GM18520 (cell line): Measurements from ENCODE around the gene GALK1.
A peak's percentile ranks its signal among the peaks of the same experiment; 100 is the strongest.
"Not testable (repeated sequence)": the region's sequence is repeated elsewhere in the genome, so short reads cannot be mapped to it uniquely, and the experiment has no call there.

ENCODE experiments used
- ATAC-seq: cut with Tn5 transposase; IDR thresholded peaks from one replicate; pipeline ENCODE4 v1.9.1; 2021; ENCODE audit not compliant: unreplicated experiment

The GALK1 gene

DNA sequence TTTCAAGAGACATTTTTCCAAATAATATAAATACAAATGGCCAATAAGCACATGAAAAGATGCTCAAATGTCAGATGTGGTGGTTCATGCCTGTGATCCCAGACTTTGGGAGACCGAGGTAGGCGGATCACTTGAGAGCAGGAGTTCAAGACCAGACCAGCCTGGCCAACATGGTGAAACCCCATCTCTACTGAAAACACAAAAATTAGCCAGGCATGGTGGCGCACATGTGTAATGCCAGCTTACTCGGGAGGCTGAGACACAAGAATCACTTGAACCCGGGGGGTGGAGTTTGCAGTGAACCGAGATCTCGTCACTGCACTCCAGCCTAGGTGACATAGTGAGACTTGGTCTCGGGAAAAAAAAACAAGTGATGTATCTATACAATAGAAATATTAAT is 2.9 kb upstream of the GALK1 start:
- no peak for ATAC-seq

- ATAC-seq, result no peak
Observed at GRCh38 chr17:75765981-75766380, 989 bp upstream of the GALK1 start.

- no peak for ATAC-seq
Observed at GRCh38 chr17:75764417-75764710, 628 bp downstream of the GALK1 start.

DNA sequence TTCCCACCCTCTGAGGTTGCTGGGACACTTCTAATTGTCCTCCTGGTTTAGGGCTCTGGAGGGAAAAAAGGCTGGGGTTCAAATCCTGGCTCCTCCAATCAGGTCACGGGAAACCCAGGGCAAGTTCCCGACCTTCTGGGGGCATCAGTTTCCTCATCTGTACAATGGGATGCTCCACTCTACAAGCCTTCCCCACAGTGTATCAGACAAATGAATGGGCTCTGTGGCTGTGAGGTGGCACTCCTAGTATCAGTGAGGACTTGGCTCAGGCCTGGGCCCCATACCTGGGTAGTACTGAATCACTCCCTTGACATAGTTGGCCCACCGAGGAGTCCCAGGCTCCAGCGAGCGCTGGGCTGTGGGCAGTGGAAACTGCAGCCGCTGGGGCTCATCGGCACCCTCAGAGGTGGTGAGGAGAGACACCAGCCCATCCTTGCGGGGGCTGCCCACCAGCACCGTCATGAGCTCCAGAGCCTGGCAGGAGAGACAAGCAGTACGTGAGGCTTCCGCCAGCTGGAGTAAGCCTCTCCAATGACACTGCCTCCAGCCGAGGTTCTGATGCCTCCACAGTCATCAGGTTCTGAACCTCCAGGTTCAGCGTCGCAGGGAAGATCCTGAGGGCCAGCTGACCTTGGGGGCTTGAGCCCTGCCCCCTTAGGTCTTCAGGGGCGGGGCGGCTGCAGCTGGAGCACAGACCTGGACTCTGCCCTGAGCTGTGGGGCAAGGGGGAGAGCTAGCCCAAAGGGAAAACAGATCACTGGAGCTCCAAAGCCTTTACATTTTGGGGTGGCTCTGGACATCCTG is 1.2 kb downstream of the GALK1 start:
- no peak for ATAC-seq

DNA sequence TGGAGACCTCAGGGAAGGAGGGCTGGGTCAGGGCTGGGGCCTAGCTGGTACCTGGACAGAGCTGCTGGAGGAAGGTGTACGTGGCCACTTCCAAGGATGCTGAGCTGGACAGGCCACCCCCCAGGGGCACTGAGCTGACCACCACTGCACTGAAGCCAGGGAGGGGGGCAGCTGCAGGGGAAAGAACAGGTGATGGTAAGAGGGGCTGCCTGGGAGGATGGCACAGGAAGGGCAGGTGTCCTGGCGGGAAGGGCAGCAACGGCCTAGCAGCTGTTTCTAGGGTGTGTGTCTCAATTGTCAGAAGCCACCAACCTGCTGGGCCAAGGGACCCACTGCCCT is 1.8 kb downstream of the GALK1 start:
- no peak for ATAC-seq

GRCh38 chr17:75762513-75763268 is 2.3 kb downstream of the GALK1 start:
- ATAC-seq, result no peak

DNA sequence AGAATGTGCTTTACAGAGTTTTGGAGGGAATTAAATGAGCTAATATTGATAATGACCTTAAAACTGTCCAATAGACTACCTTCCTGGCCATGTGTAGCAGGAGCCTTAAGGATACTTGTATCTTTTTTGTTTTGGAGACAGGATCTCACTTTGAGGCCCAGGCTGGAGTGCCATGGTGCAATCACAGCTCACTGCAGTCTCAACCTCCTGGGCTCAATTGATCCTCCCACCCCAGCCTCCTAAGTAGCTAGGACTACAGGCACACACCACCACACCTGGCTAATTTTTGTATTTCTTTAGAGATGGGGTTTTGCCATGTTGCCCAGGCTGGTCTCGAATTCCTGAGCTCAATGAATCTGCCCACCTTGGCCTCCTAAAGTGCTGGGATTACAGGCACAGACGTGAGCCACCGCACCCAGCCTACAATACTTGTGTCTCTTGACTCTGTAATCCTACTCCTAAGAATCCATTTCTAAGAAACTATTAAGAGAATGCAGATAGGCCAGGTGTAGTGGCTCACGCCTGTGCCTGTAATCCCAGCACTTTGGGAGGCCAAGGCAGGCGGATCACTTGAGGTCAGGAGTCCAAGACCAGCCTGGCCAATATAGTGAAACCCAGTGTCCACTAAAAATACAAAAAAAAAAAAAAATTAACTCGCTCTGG is 4.9 kb downstream of the GALK1 start:
- not testable (repeated sequence) for ATAC-seq

GRCh38 chr17:75759457-75759856 is 5.5 kb downstream of the GALK1 start:
- no peak for ATAC-seq

DNA sequence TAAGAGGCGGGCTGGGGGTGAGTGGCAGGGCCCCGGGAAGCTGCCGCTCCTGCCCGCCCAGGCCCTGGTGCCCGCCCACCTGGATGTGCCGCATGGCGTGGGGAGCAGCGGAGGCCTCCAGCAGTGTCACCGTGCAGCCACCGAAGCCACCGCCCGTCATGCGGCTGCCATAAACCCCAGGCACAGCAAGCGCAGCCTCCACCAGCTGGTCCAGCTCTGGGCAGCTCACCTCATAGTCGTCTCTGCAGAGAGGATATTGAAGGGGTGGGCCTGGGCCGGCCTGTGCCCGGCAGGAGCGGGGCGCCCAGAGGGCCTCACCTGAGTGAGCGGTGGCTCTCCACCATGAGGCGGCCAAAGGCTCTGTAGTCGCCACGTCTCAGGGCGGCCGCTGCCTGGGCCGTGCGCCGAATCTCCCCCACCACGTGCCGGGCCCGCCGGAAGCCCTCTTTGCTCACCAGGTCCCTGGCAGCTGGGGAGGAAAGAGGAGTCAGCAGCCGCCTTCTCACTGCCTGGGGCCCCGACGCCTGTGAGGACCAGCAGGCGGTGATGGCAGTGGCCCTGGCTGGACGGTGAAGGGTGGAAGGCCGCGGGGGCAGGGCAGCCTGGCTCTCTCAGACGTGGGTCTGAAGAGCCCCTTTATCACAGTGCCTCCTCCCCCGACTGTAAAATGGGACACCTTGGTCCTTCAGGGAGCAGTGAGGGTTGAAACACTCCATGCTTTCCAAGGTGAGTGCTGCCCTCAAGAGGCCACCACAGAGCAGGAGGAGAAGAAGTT is 6.7 kb downstream of the GALK1 start:
- no peak for ATAC-seq

DNA sequence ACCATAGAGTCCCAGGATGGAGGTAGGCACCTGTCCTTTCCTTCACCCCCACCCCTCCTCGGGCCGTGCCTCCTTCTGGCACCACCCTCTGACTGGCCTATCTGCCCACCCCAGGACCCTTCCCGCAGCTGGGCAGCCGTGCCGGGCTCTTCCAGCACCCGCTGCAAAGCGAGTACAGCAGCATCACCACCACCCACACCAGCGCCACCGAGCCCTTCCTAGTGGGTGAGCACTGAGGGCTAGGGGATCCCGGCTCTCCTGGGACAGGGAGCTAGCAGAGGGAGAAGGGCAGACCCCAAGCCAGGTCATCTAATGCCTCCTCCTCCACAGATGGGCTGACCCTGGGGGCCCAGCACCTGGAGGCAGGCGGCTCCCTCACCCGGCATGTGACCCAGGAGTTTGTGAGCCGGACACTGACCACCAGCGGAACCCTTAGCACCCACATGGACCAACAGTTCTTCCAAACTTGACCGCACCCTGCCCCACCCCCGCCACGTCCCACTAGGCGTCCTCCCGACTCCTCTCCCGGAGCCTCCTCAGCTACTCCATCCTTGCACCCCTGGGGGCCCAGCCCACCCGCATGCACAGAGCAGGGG is 7.8 kb downstream of the GALK1 start:
- ATAC-seq, result no peak

DNA sequence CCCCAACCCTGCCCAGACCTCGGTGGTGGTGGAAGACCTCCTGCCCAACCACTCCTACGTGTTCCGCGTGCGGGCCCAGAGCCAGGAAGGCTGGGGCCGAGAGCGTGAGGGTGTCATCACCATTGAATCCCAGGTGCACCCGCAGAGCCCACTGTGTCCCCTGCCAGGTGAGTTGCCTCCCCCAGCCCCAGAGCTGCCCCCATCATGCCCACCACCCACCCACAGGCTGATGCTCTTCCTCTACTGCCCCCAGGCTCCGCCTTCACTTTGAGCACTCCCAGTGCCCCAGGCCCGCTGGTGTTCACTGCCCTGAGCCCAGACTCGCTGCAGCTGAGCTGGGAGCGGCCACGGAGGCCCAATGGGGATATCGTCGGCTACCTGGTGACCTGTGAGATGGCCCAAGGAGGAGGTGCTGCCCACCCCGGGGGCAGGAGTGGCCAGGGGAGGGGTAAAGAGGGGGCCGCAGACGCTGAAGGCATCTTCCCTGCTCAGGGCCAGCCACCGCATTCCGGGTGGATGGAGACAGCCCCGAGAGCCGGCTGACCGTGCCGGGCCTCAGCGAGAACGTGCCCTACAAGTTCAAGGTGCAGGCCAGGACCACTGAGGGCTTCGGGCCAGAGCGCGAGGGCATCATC is 8.4 kb downstream of the GALK1 start:
- ATAC-seq, result no peak

- no peak for ATAC-seq
Observed at GRCh38 chr17:75755990-75756389, 9.0 kb downstream of the GALK1 start.

- ATAC-seq, result no peak
Observed at GRCh38 chr17:75755205-75755901, 9.6 kb downstream of the GALK1 start.

- no peak for ATAC-seq
Observed at GRCh38 chr17:75754378-75755204, 10.4 kb downstream of the GALK1 start.

DNA sequence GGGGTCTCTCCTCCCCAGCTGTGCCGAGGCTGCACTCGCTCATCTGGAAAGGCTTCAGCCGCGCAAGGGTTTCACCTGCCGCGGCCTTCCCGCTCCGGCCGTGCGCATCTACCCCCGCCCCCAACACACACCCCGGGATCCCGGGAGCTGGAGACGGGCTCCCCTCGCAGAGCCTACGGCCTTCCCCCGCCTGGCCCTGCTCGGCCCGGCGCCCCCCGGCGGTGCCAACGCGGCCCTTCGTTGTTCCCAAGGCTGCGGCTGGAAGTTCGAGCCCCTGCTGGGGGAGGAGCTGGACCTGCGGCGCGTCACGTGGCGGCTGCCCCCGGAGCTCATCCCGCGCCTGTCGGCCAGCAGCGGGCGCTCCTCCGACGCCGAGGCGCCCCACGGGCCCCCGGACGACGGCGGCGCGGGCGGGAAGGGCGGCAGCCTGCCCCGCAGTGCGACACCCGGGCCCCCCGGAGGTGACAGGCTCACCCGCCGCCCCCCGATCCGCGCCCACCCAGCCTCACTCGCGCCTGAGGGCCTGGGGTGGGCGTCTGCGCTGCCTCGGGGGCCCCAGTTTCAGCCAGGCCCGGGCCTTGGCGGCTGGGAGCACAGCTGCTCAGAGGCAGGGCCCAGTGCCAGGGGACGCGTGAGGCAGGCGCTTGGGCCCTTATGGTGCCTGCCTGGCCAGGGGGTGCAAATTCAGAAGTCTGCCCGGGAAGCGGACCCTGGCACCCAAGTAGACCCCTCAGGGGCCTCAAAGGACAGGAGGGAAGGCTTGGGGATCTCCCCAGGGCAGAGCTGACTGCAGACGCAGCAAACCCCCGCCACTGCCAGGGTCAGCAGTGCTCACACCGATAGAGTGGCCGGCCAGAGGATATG is 11.2 kb downstream of the GALK1 start:
- ATAC-seq, result peak; percentile 36

DNA sequence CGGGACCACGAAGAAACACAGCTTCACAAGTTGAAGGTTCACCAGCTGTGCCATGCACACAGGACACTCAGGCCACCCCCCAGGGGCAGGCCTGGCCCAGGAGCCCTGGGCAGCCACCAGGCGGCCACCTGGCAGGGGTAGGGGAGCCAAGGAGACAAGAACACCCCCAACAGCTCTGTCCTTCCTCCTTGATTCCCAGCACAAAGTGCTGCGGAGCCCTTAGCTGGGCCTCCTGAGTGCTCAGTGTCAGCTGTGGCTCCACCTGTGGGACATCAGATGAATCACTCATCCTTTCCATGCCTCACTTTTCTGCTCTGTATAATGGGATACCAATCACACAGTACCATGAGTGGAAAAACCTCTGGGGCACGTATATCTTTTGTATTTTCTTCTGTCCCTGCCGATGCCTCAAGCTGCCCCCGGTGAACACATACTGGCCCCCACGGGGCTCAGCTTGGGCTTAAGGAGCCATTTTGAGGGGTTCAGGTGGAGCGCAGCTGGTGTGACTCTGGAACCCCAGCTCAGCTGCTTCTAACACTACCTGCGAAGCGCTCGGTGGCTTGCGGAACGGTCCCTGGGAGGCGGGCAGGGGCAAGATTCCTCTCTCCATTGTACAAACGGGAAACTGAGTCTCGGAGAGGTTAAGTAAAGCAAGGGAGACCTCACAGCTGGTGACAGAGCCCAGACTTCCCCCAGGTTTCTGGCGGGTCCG is 12.0 kb downstream of the GALK1 start:
- ATAC-seq, result no peak

- no peak for ATAC-seq
Observed at GRCh38 chr17:75752405-75752709, 12.6 kb downstream of the GALK1 start.
